Panc1 (cell line): ENCODE results near the gene ZNF169. TPM values are rescaled to one million over a fixed set of nuclear protein-coding genes. Genes with fewer than 3 reads are reported as not detected.

ENCODE experiments used
- ATAC-seq: fragments of 200-7000 bp; cut with Tn5 transposase; 2 replicates; pipeline ENCODE4 v1.9.1; 2020; ENCODE audit warnings: mild to moderate bottlenecking, moderate library complexity
- BruUV-seq: library from RNA; stranded (reverse); fragments of 400-500 nt; replicated peaks from 2 replicates; lab custom pipeline; 2021; lab: Mats Ljungman, UMichigan
- CTCF ChIA-PET: fragments of 300-600 bp; sonication (Branson Sonifier 250); formaldehyde crosslinking; loops from one replicate; lab custom pipeline; 2022; ENCODE audit warnings: antibody characterized with exemption; lab: Charles Lee
- POLR2A ChIA-PET: fragments of 300-600 bp; sonication (Branson Sonifier 250); formaldehyde crosslinking; loops from one replicate; lab custom pipeline; 2022; ENCODE audit warnings: antibody characterized with exemption; lab: Charles Lee
- DNase-seq: peaks from one replicate; pipeline ENCODE4 v3.0.0-alpha.2; 2010; ENCODE audit warnings: low read depth, low spot score
- H3K27ac ChIP-seq: 2 replicates; pipeline ENCODE4 v1.5.1; 2011; ENCODE audit warnings: mild to moderate bottlenecking, low read length, inconsistent platforms
- H3K27me3 ChIP-seq: fragments of 200-500 bp; sonication (Bioruptor generic); 2 replicates; pipeline ENCODE4 v1.6.0; 2014; ENCODE audit warnings: low read length, inconsistent platforms; ENCODE audit not compliant: control insufficient read depth, insufficient read depth
- H3K36me3 ChIP-seq: fragments of 200-500 bp; sonication (Bioruptor generic); 2 replicates; pipeline ENCODE4 v1.5.1; 2014; ENCODE audit warnings: inconsistent platforms, mild to moderate bottlenecking, low read length, moderate library complexity; ENCODE audit not compliant: control insufficient read depth, insufficient read depth
- H3K4me1 ChIP-seq: 2 replicates; pipeline ENCODE4 v1.5.1; 2011; ENCODE audit warnings: inconsistent platforms, mild to moderate bottlenecking, low read length, moderate library complexity; ENCODE audit not compliant: control insufficient read depth, insufficient read depth
- H3K4me3 ChIP-seq, 2 experiments: 2 replicates each; pipeline ENCODE4 v1.5.1; 2011 to 2012; ENCODE audit warnings: low read depth in 2 of 2, low read length in 2 of 2, mild to moderate bottlenecking in 2 of 2, inconsistent platforms in 1 of 2, moderate library complexity in 1 of 2
- H3K9me3 ChIP-seq: fragments of 200-500 bp; sonication (Bioruptor generic); 2 replicates; pipeline ENCODE4 v1.5.1; 2014; ENCODE audit warnings: low read depth, mild to moderate bottlenecking, inconsistent platforms, low read length, moderate library complexity; ENCODE audit not compliant: control insufficient read depth, insufficient read depth
- CTCF ChIP-seq: fragments of 450-650 bp; IDR thresholded peaks from 2 replicates; pipeline ENCODE4 v1.5.1; 2017; ENCODE audit warnings: mild to moderate bottlenecking
- POLR2AphosphoS5 ChIP-seq: IDR thresholded peaks from 2 replicates; pipeline ENCODE4 v1.6.1; 2012; ENCODE audit warnings: mild to moderate bottlenecking, low read depth, low read length, moderate library complexity
- SIN3A ChIP-seq: IDR thresholded peaks from 2 replicates; pipeline ENCODE4 v1.6.1; 2012; ENCODE audit warnings: low read depth, mild to moderate bottlenecking, low read length, moderate library complexity, borderline replicate concordance; ENCODE audit not compliant: insufficient read depth
- TCF7L2 ChIP-seq: IDR thresholded peaks from 2 replicates; pipeline ENCODE4 v1.6.1; 2011; ENCODE audit warnings: mild to moderate bottlenecking, low read depth, low read length, inconsistent platforms
- in situ Hi-C: cut with HindIII; loops from 2 replicates; pipeline ENCODE4 v1.10.0; 2016; ENCODE audit warnings: low sequenced_read_pairs, low pct_unique_long_range_greater_than_20kb
- intact Hi-C: fragments of 100-400 bp; cut with micrococcal nuclease; formaldehyde crosslinking; loops from one replicate; pipeline ENCODE4 v1.10.0; 2022; ENCODE audit not compliant: unreplicated experiment
- total RNA-seq: library from RNA; stranded (reverse); gene quantifications from one replicate; pipeline ENCODE4 v1.2.1, GENCODE V29; 2021; ENCODE audit not compliant: unreplicated experiment
- TF ChIP-seq, protein P1 (sequence below), 2 experiments: IDR thresholded peaks; 2 replicates each; pipeline ENCODE4 v1.6.1; 2011 to 2012; ENCODE audit warnings: low read depth in 2 of 2, control low read depth in 1 of 2, low read length in 1 of 2, mild to moderate bottlenecking in 1 of 2, moderate library complexity in 1 of 2; ENCODE audit not compliant: insufficient read depth in 1 of 2

Gene ZNF169
- total RNA-seq, 1 experiment from 2014 or later = 3.1 TPM

DNA sequence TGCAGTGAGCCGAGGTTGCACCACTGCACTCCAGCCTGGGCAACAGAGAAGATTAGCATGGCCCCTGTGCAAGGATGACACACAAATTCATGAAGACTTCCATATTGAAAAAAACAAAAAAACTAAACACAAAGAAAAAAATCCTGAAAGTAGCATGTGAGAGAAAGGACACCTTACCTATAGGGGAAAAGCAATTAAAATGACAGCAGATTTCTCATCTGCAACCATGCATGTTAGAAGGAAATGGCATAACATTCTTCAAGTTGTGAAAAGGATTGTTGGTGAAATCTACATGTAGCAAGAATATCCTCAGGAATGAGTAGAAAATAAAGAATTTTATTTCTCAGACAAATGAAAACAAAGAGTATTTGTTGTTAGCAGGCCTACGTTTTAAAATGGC, 13.4 kb upstream of the ZNF169 start:
- Histone ChIP-seq H3K9me3 (no peaks in the 10 kb centered on the region), H3K4me3 (no peak overlapping the region), H3K36me3 (no peaks in the 10 kb centered on the region), H3K4me1 (no peaks in the 10 kb centered on the region), H3K27me3 (no peaks in the 10 kb centered on the region), H3K27ac (no peak overlapping the region)
- POLR2A ChIA-PET = no interaction called here
- CTCF ChIA-PET = no interaction called here
- TF ChIP-seq, protein P1, sequence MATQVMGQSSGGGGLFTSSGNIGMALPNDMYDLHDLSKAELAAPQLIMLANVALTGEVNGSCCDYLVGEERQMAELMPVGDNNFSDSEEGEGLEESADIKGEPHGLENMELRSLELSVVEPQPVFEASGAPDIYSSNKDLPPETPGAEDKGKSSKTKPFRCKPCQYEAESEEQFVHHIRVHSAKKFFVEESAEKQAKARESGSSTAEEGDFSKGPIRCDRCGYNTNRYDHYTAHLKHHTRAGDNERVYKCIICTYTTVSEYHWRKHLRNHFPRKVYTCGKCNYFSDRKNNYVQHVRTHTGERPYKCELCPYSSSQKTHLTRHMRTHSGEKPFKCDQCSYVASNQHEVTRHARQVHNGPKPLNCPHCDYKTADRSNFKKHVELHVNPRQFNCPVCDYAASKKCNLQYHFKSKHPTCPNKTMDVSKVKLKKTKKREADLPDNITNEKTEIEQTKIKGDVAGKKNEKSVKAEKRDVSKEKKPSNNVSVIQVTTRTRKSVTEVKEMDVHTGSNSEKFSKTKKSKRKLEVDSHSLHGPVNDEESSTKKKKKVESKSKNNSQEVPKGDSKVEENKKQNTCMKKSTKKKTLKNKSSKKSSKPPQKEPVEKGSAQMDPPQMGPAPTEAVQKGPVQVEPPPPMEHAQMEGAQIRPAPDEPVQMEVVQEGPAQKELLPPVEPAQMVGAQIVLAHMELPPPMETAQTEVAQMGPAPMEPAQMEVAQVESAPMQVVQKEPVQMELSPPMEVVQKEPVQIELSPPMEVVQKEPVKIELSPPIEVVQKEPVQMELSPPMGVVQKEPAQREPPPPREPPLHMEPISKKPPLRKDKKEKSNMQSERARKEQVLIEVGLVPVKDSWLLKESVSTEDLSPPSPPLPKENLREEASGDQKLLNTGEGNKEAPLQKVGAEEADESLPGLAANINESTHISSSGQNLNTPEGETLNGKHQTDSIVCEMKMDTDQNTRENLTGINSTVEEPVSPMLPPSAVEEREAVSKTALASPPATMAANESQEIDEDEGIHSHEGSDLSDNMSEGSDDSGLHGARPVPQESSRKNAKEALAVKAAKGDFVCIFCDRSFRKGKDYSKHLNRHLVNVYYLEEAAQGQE (IDR thresholded peaks at IDR 0.05; ENCODE audit: insufficient read depth in 1 of 2, low read depth in 2 of 2, low read length in 1 of 2) = no peak
- TF ChIP-seq TCF7L2 (no peak), SIN3A (no peak), POLR2AphosphoS5 (no peak), CTCF (no peak)
- in situ Hi-C loops (no loop called here), intact Hi-C loops (no loop called here)
- no TSS peak for BruUV-seq
- DNase-seq (no peak), ATAC-seq (no peak)

GRCh38 chr9:94250456-94250855, 8.6 kb upstream of the ZNF169 start:
- DNase-seq (no peak), ATAC-seq (no peak)
- Histone ChIP-seq H3K9me3 (no peaks in the 10 kb centered on the region), H3K4me3 (no peak overlapping the region), H3K4me1 (no peaks in the 10 kb centered on the region), H3K27ac (no peak overlapping the region), H3K27me3 (no peaks in the 10 kb centered on the region), H3K36me3 (no peaks in the 10 kb centered on the region)
- intact Hi-C loops (no loop called here), in situ Hi-C loops (no loop called here)
- ChIA-PET POLR2A (no interaction called here), CTCF (interaction anchor here (0.7 kb wide), 1 partner anchor 917 kb away, joined by 6 read pairs; no protein-coding TSS in a partner anchor)
- TF ChIP-seq POLR2AphosphoS5 = no peak
- TF ChIP-seq TCF7L2 = no peak
- TF ChIP-seq, protein P1 (IDR thresholded peaks at IDR 0.05; ENCODE audit: insufficient read depth in 1 of 2, low read depth in 2 of 2, low read length in 1 of 2) = no peak
- TF ChIP-seq SIN3A = no peak
- no peak for TF ChIP-seq CTCF
- BruUV-seq = no TSS peak
